Measurements from ENCODE around the gene THSD7A.
"Not testable (repeated sequence)": the region's sequence is repeated elsewhere in the genome, so short reads cannot be mapped to it uniquely, and the experiment has no call there.

THSD7A gene

DNA sequence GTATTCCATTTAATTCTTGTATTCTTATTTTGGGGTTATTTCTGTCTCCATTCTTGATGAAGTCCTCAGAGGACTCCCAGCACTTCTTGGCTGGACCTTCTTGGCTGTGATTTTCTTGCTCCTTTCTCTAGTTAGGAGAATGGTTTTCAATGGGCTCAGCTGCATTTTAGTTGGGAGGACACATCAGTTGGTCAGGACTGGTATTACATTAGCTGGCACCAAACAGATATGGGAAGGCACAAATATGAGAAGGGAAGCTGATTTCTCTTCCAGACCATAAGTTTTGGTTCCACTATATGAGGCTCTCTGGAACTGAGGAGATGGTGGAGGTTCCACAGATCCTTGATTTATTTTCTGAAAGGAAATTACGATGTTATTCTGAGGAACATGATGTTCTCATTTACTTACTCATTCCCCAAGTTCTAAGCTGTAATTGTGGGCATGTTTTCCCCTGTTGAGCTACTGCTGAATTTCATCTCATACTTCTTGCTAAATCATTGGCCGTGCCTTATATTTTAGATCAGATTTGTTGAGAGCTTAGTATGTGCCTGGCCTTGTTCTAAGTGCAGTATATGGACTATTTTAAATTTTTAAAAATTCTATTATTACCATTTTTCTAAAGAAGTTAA lies 261.0 kb downstream of the THSD7A start:
- DNase-seq, result no peak

DNA sequence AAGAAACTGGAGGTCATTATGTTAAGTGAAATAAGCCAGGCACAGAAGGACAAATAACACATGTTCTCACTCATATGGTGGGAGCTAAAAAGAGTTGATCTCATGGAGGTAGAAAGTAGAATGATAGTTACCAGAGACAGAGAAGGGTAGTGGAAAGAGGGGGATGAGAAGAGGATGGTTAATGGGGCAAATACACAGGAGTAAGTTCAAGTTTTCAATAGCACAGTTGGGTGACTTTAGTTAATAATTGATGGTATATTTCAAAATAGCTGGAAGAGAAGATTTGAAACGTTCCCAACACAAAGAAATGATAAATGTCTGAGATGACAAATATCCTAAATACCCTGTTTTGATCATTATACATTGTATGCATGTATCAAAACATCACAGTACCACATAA lies 261.8 kb downstream of the THSD7A start:
- DNase-seq, result no peak

DNA sequence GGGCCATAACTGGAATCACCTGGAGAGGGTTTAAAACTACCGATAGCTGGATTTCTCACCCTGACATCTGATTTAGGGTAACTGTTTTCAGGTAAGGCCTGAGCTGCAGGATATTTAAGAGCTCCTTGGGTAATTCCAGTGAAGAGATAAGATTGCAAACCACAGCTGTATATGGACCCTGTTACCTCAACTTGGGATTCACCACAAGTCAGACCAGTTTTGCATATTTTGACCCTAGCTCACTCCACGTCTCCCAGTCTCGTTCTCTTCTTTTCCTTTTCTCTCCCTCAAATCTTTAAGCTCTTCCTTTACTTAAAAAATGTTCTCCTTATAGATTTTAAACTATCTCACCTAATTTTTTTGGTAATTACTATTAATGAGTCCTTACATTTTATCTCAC lies 264.4 kb downstream of the THSD7A start:
- no peak for DNase-seq

GRCh38 chr7:11557627-11558026 lies 274.4 kb downstream of the THSD7A start:
- peak; percentile 50 for DNase-seq

GRCh38 chr7:11552676-11553296 lies 279.2 kb downstream of the THSD7A start:
- DNase-seq, result peak; percentile 86

DNA sequence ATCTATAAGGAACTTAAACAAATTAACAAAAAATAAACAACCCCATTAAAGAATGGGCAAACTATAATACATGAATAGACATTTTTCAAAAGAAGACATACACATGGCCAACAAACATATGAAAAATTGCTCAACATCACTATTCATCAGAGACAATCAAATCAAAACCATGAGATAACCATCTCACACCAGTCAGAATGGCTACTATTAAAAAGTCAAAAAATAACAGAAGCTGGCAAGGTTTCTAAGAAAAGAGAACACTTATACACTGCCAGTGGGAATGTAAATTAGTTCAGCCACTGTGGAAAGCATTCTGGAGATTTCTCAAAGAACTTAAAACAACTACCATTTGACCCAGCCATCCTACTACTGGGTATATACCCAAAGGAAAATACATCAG lies 280.5 kb downstream of the THSD7A start:
- DNase-seq, result no peak

DNA sequence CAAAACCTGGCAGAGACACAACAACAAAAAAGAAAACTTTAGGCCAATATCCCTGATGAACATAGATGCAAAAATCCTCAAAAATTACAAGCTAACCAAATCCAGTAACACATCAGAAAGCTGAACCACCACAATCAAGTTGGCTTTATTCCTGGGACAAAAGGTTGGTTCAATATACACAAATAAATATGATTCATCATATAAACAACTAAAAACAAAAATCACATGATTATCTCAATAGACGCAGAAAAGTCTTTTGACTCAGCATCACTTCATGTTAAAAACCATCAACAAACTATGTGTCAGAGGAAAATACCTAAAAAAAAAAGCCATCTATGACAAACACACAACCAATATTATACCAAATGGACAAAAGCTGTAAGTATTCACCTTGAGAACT lies 283.5 kb downstream of the THSD7A start:
- no peak for DNase-seq

DNA sequence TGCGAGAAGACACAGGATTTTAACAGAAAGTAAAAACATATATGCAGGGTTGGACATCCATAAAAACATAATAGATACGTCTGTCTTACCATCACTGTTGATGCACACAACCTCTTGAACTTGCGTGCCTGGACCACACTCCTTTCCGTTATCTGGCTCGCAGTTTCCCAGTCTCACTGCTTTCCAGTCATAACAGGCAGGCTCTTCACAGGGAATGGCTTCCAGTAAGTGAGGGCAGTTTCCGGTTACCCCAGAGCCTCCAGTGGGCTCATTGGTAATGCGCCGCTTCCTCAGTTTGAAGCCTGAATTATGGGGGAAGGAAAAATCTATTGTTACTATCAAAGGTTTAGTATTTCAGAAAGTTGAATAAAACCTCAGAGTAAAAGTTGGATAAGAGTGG lies 290.7 kb downstream of the THSD7A start:
- no peak for DNase-seq

GRCh38 chr7:11540271-11540761 lies 291.7 kb downstream of the THSD7A start:
- no peak for DNase-seq

- DNase-seq, result no peak
These were observed 292.1 kb downstream of the THSD7A start for GRCh38 chr7:11539853-11540252.

DNA sequence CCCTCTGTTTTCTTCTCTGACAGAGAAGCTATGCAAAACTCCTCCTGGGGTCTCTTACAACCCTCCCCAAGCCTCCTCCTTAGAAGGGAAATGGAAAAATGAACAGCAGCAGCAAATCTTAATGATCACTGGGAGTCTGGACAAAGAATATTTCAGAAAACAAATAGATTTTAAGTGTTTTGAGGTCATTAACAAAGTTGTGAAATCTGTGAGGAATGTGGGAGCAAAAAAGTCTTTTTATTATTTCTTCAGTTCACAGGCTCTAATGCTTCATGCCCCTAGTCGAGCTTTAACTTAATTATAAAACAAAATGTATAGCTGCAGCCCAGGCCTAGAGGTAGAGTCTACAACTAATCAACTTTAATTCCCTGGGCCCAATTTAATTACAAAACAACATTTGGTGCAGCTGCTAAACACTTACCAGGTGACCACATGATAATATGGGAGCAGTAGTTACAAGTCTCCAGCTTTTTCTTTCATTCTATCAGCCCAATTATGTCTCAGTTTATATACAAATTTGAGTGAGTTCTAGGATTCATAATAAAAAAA lies 293.2 kb downstream of the THSD7A start:
- DNase-seq, result no peak

DNA sequence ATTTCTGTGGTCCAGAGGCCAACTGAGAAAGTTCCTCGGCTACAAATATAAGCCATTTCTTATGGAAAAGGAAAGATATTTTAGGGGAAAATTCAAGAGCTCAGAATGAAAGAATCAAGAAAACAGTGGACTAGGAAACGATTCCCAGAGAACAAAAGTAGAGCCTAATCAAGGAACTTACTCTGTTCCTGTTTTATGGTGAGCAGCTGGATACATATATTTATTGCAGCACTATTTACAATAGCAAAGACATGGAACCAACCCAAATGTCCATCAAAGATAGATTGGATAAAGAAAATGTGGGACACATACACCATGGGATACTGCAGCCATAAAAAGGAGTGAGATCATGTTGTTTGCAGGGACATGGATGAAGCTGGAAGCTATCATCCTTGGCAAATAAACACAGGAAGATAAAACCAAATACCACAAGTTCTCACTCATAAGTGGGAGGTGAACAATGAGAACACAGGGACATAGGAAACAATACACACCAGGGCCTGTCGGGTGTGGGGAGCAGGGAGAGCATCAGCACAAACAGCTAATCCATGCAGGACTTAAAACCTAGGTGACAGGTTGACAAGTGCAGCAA lies 298.7 kb downstream of the THSD7A start:
- peak; percentile 43 for DNase-seq

DNA sequence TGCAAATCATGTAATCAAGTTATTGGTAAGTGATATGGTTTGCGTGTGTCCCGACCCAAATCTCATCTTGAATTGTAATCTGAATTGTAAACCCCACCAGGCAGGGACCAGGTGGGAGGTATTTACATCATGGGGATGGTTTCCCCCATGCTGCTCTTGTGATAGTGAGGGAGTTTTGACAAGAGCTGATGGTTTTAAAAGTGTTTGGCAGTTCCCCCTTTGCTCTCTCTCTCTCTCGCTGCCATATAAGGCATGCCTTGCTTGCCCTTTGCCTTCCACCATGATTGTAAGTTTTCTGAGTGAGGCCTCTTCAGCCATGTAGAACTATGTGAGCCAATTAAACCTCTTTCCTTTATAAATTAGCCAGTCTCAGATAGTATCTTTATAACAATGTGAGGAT lies 302.6 kb downstream of the THSD7A start:
- DNase-seq, result no peak

DNA sequence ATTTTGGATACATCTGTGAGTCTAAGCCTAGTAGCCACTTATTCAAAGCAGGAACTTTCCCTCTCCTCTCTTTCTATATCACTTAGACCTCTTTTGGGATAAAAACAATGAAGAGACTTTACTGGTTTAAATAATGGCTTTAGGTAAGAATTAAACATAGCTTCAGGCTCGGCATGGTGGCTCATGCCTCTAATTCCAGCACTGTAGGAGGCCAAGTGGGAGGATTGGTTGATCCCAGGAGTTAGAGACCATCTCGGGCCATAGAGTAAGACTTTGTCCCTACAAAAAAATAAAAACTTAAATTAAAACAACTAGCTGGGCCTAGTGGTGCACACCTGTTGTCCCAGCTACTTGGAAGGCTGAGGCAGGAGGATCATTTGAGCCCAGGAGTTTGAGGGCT lies 304.3 kb downstream of the THSD7A start:
- DNase-seq, result no peak

GRCh38 chr7:11524476-11525397 lies 307.3 kb downstream of the THSD7A start:
- peak; percentile 52 for DNase-seq

DNA sequence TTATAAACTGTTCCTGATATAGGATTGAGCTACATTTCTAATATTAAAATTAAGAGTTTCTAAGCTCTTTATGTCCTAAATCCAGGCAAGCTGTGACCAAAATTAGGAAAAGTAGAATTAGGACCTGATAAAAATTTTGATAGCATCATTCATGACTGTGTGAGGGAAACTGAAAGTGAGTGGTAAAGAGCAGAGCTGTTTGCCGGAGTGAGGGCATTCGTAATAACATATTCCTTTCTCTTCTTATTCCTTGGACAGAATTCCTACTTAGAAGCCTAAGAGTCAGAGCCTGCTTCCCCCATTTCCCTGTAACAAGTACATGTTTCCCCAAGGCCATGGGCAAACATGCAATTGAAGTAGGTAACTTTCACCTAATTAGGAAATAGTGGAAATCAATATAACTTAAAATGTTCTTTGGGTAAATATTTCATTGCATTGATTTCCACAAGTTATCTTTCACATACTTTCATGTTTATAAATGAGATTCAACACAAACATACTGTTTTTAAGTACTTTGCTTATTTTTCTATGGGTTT lies 310.0 kb downstream of the THSD7A start:
- DNase-seq, result not testable (repeated sequence)

GRCh38 chr7:11517853-11518252 lies 314.1 kb downstream of the THSD7A start:
- no peak for DNase-seq

DNA sequence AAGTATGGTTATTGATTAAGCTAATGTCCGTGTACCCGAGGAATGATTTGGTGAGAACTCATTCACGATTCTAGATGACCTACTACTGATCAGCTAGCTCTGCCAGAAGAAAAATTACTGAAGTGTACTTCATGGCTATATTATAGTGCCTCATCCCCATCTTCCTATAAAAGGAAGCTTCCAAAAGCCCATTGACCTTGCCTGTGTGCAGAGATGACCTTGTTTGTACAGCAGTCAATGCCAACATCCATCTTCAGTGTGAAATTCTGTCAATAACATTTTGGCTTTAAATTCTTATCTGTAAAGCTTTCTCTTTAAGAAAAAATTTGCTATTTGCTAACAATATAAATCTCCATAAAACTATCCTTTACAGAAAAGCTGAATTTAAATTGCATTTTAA lies 315.7 kb downstream of the THSD7A start:
- DNase-seq, result no peak

DNA sequence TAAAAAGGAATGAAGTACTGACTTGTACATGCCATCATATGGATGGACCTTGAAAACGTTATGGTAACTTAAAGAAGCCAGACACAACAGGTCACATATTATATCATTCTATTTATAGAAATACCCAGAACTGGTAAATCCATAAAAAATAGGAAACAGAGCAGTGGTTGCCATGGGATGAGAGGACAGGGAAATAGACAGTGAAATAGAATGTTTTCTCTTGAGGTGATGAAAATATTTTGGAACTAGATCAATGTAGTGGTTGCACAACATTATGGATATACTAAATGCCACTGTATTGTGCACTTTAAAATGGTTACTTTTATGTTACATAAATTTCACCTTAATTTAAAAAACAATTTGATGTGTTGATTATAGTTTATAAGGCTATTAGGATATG lies 318.5 kb downstream of the THSD7A start:
- no peak for DNase-seq

- no peak for DNase-seq
These were observed 324.1 kb downstream of the THSD7A start for GRCh38 chr7:11507929-11508328.

DNA sequence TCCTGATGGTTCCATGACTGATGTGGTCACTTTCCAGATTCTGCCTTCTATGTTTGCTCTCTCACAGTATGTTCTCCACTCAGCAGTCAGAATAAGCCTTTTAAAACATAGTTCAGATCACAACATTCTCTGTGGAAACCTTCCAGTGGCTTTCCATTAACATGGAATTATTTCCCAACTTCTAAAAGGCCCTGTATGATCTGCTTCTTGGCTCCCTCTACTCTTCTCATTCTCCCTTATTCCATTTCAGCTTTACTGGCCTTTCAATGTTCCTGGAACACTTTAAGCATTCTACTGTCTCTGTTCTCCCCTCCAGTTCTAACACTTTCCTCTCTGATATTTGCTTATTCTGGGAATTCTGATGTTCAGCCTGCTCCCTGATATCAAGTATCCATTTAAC lies 325.6 kb downstream of the THSD7A start:
- DNase-seq, result no peak

DNA sequence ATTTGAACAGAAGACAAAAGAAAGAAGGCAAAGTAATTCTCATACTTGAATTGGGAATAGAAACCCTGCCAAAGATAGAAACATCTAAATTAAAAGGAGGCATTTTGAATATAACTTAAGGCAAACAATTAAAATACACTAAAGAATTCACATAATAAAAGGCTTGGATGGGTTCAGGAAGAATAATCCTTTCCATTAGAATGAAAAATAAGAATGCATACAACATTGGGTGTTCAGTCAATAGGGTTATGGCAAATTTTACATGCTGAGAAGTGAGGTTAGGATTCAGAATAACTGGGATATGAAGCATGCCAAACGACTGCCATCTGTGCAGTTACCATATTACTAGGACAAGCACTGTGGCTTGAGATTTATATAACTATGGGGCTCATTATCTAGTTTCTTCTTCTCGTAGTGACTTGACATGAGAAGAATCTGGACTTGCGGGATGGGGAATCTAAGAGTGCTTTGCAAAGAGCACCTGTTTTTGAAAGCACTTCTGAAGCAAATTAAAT lies 326.5 kb downstream of the THSD7A start:
- no peak for DNase-seq

GRCh38 chr7:11492307-11492706 lies 339.7 kb downstream of the THSD7A start:
- DNase-seq, result no peak
